OCI-LY3 (cell line): Measurements from ENCODE around the gene HOXA7.

ENCODE experiments used
- CTCF ChIP-seq: fragments of 200-600, 300-600 bp; sonication (generic); IDR thresholded peaks from 2 replicates; pipeline ENCODE4 v1.5.1; 2014; ENCODE audit warnings: antibody characterized with exemption, low read length, low read depth
- EZH2phosphoT487 ChIP-seq: fragments of 200-600 bp; shearing (Covaris generic); IDR thresholded peaks from 2 replicates; pipeline ENCODE4 v1.6.1; 2018; ENCODE audit warnings: antibody characterized with exemption, mixed run types, low read depth

GRCh38 chr7:27155816-27156507 lies 513 bp downstream of the HOXA7 start:
- TF ChIP-seq CTCF (no peak), EZH2phosphoT487 (no peak)
